ENCODE data around the gene TMEM131L.

Gene TMEM131L

GRCh38 chr4:153472122-153473037, 6.2 kb downstream of the TMEM131L start:
- no peak for DNase-seq (ENCODE audit: low read depth)

- DNase-seq (ENCODE audit: low read depth) = no peak
These were observed 8.1 kb downstream of the TMEM131L start for GRCh38 chr4:153474251-153474650.

GRCh38 chr4:153476829-153477574, 10.8 kb downstream of the TMEM131L start:
- DNase-seq (ENCODE audit: low read depth) = no peak

GRCh38 chr4:153479101-153479500, 12.9 kb downstream of the TMEM131L start:
- DNase-seq (ENCODE audit: low read depth) = no peak

- DNase-seq (ENCODE audit: low read depth) = no peak
These were observed 14.5 kb downstream of the TMEM131L start for GRCh38 chr4:153480704-153481103.

- DNase-seq (ENCODE audit: low read depth) = no peak
These were observed 15.3 kb downstream of the TMEM131L start for GRCh38 chr4:153481478-153481877.

- no peak for DNase-seq (ENCODE audit: low read depth)
These were observed 17.6 kb downstream of the TMEM131L start for GRCh38 chr4:153483432-153484418.

- DNase-seq (ENCODE audit: low read depth) = no peak
These were observed 19.2 kb downstream of the TMEM131L start for GRCh38 chr4:153485359-153485758.

- DNase-seq (ENCODE audit: low read depth) = no peak
These were observed 19.7 kb downstream of the TMEM131L start for GRCh38 chr4:153485860-153486259.

- DNase-seq (ENCODE audit: low read depth) = no peak
These were observed 20.4 kb downstream of the TMEM131L start for GRCh38 chr4:153486281-153487151.

- DNase-seq (ENCODE audit: low read depth) = peak; percentile 72
These were observed 22.1 kb downstream of the TMEM131L start for GRCh38 chr4:153488006-153488891.

GRCh38 chr4:153489856-153490558, 23.8 kb downstream of the TMEM131L start:
- DNase-seq (ENCODE audit: low read depth) = no peak

- DNase-seq (ENCODE audit: low read depth) = no peak
These were observed 24.9 kb downstream of the TMEM131L start for GRCh38 chr4:153490985-153491483.

- DNase-seq (ENCODE audit: low read depth) = no peak
These were observed 28.4 kb downstream of the TMEM131L start for GRCh38 chr4:153494562-153494961.

GRCh38 chr4:153495480-153496193, 29.5 kb downstream of the TMEM131L start:
- DNase-seq (ENCODE audit: low read depth) = no peak

- peak; percentile 17 for DNase-seq (ENCODE audit: low read depth)
These were observed 31.0 kb downstream of the TMEM131L start for GRCh38 chr4:153497091-153497531.

- DNase-seq (ENCODE audit: low read depth) = no peak
These were observed 32.1 kb downstream of the TMEM131L start for GRCh38 chr4:153497988-153498967.

All from stimulated activated CD8-positive, alpha-beta memory T cell treated with anti-CD3 and anti-CD28 coated beads, Interleukin-12 subunit alpha, Interleukin-12 subunit beta, amount 100 ng/mL, for 4 hours (primary cell).